RWPE2 (cell line): ENCODE measurements around the gene SSX5.
"Not testable (repeated sequence)": the region's sequence is repeated elsewhere in the genome, so short reads cannot be mapped to it uniquely, and the experiment has no call there.

Experiments used
- ATAC-seq: fragments of 200-7000 bp; cut with Tn5 transposase; 3 replicates; pipeline ENCODE4 v1.9.1; 2021; ENCODE audit warnings: low read depth
- DNase-seq: peaks from one replicate; pipeline ENCODE4 v3.0.0-alpha.2; 2020; ENCODE audit warnings: low spot score
- H3K27ac ChIP-seq: fragments of 450-650 bp; 2 replicates; pipeline ENCODE4 v1.5.1; 2017; ENCODE audit warnings: mild to moderate bottlenecking; ENCODE audit not compliant: poor library complexity, severe bottlenecking
- H3K27me3 ChIP-seq: fragments of 250-450 bp; sonication (Bioruptor Pico); 2 replicates; pipeline ENCODE4 v1.5.1; 2021; ENCODE audit warnings: mild to moderate bottlenecking, moderate library complexity; ENCODE audit not compliant: insufficient read depth, poor library complexity, severe bottlenecking
- H3K36me3 ChIP-seq: fragments of 250-450 bp; sonication (Bioruptor Pico); 2 replicates; pipeline ENCODE4 v1.5.1; 2020; ENCODE audit warnings: low read depth, mild to moderate bottlenecking, moderate library complexity
- H3K4me1 ChIP-seq: fragments of 250-450 bp; sonication (Bioruptor Pico); 2 replicates; pipeline ENCODE4 v1.5.1; 2021; ENCODE audit warnings: mild to moderate bottlenecking, moderate library complexity; ENCODE audit not compliant: insufficient read depth, poor library complexity, severe bottlenecking
- H3K4me3 ChIP-seq: fragments of 250-450 bp; sonication (Bioruptor Pico); 2 replicates; pipeline ENCODE4 v1.5.1; 2021; ENCODE audit warnings: mild to moderate bottlenecking, moderate library complexity; ENCODE audit not compliant: severe bottlenecking
- H3K9me3 ChIP-seq: fragments of 250-450 bp; sonication (Bioruptor Pico); 2 replicates; pipeline ENCODE4 v1.5.1; 2021; ENCODE audit warnings: mild to moderate bottlenecking, moderate library complexity; ENCODE audit not compliant: severe bottlenecking
- TF ChIP-seq, protein P1 (sequence below): fragments of 450-650 bp; IDR thresholded peaks from one replicate; pipeline ENCODE4 v1.5.1; 2017; ENCODE audit warnings: mild to moderate bottlenecking, moderate library complexity; ENCODE audit not compliant: poor library complexity, severe bottlenecking

SSX5 gene

DNA sequence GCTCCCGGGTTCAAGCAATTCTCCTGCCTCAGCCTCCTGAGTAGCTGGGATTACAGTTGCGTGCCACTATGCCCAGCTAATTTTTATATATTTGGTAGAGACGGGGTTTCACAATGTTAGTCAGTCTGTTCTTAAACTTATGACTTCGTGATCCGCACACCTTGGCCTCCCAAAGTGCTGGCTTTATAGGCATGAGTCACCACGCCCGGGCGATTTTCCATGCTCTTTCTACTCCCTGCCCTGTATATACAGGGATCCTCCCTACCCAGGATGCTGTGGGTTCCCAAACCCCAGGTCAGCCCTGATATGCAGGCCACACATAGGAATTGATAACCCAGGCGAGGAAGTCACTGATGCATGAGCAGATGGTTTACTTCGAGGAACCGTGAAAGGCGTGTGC is 31.4 kb downstream of the SSX5 start:
- Histone ChIP-seq H3K27ac (no peak overlapping the region), H3K27me3 (no peaks in the 10 kb centered on the region), H3K36me3 (no peaks in the 10 kb centered on the region), H3K4me1 (no peaks in the 10 kb centered on the region), H3K9me3 (no peaks in the 10 kb centered on the region), H3K4me3 (no peak overlapping the region)
- DNase-seq (no peak), ATAC-seq (peak; percentile 50; the same call in 1 of the 3 replicates)
- TF ChIP-seq, protein P1, sequence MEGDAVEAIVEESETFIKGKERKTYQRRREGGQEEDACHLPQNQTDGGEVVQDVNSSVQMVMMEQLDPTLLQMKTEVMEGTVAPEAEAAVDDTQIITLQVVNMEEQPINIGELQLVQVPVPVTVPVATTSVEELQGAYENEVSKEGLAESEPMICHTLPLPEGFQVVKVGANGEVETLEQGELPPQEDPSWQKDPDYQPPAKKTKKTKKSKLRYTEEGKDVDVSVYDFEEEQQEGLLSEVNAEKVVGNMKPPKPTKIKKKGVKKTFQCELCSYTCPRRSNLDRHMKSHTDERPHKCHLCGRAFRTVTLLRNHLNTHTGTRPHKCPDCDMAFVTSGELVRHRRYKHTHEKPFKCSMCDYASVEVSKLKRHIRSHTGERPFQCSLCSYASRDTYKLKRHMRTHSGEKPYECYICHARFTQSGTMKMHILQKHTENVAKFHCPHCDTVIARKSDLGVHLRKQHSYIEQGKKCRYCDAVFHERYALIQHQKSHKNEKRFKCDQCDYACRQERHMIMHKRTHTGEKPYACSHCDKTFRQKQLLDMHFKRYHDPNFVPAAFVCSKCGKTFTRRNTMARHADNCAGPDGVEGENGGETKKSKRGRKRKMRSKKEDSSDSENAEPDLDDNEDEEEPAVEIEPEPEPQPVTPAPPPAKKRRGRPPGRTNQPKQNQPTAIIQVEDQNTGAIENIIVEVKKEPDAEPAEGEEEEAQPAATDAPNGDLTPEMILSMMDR, result no peak

- no peak overlapping the region for H3K27ac ChIP-seq
- H3K4me1 ChIP-seq, result no peaks in the 10 kb centered on the region
- no peak for ATAC-seq
- H3K27me3 ChIP-seq, result no peaks in the 10 kb centered on the region
- no peaks in the 10 kb centered on the region for H3K9me3 ChIP-seq
- H3K4me3 ChIP-seq, result no peak overlapping the region
- H3K36me3 ChIP-seq, result no peaks in the 10 kb centered on the region
- no peak for DNase-seq
- TF ChIP-seq, protein P1, result no peak
Observed at GRCh38 chrX:48156014-48156413, 40.6 kb downstream of the SSX5 start.

DNA sequence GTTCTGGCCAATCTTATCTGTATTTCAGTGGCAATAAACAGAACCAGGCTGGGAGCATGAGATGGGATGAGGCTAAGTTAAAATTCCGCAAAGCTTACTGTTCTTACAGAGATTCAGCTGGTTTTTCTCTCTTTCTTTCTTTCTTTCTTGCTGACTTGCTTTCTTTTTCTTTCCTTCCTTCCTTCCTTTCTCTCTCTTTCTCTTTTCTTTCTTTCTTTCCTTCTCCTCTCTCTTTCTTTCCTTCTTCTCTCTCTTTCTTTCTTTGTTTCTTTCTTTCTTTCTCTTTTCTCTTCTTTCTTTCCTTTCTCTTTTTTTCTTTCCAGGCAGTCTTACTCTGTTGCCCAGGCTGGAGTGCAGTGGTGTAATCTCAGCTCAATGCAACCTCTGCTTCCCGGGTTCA is 41.8 kb downstream of the SSX5 start:
- TF ChIP-seq, protein P1, result no peak
- ATAC-seq, result no peak

DNA sequence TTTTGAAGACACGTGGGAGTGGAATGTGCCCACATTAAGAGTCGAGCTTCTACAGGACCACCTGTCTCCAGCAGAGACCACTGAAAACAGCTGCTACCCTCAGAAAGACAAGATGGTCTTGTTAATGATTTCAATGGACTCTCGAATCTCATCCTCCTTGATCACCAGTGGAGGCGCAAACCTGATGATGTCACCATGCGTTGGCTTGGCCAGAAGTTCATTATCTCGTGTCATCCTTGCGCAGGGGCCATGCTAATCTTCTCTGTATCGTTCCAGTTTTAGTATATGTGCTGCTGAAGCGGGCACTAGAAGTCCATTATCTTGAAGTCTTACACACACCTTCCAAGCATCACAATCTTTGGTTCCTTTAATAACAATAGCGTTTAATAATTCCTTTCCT is 42.8 kb downstream of the SSX5 start:
- Histone ChIP-seq H3K4me1 (no peaks in the 10 kb centered on the region), H3K27ac (no peak overlapping the region), H3K36me3 (no peaks in the 10 kb centered on the region), H3K27me3 (no peaks in the 10 kb centered on the region), H3K4me3 (no peak overlapping the region), H3K9me3 (no peaks in the 10 kb centered on the region)
- TF ChIP-seq, protein P1, result no peak
- no peak for DNase-seq
- no peak for ATAC-seq

More for the DNA sequence above, 41.8 kb downstream of the SSX5 start:
- Histone ChIP-seq H3K27me3 (no peaks in the 10 kb centered on the region), H3K36me3 (no peaks in the 10 kb centered on the region), H3K4me3 (no peak overlapping the region), H3K9me3 (no peaks in the 10 kb centered on the region), H3K27ac (no peak overlapping the region), H3K4me1 (no peaks in the 10 kb centered on the region)
- no peak for DNase-seq

- not testable (repeated sequence) for DNase-seq, H3K27me3 ChIP-seq, H3K27ac ChIP-seq, ATAC-seq, H3K36me3 ChIP-seq, H3K4me1 ChIP-seq, H3K4me3 ChIP-seq, H3K9me3 ChIP-seq
Observed at GRCh38 chrX:48142697-48143096, 53.9 kb downstream of the SSX5 start.

GRCh38 chrX:48141810-48142508 is 54.6 kb downstream of the SSX5 start:
- ATAC-seq, result not testable (repeated sequence)

DNA sequence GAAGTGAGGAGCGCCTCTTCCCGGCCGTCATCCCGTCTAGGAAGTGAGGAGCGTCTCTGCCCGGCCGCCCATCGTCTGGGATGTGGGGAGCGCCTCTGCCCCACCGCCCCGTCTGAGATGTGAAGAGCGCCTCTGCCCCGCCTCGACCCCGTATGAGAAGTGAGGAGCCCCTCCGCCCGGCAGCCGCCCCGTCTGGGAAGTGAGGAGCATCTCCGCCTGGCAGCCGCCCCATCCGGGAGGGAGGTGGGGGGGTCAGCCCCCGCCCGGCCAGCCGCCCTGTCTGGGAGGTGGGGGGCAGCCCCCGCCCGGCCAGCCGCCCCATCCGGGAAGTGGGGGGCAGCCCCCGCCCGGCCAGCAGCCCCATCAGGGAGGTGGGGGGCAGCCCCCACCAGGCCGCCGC is 57.5 kb downstream of the SSX5 start:
- not testable (repeated sequence) for H3K9me3 ChIP-seq, H3K27ac ChIP-seq, H3K27me3 ChIP-seq, H3K4me3 ChIP-seq, H3K4me1 ChIP-seq, H3K36me3 ChIP-seq, DNase-seq, ATAC-seq

More at GRCh38 chrX:48141810-48142508, 54.6 kb downstream of the SSX5 start:
- not testable (repeated sequence) for H3K27ac ChIP-seq, H3K36me3 ChIP-seq, H3K9me3 ChIP-seq, H3K4me3 ChIP-seq, DNase-seq, H3K27me3 ChIP-seq, H3K4me1 ChIP-seq
